ENCODE measurements around the gene FOXP1. TPM values are rescaled to one million over a fixed set of nuclear protein-coding genes. Genes with fewer than 3 reads are reported as not detected.

The FOXP1 gene
- total RNA-seq, 1 donor from 2014 or later = 71.3 TPM

DNA sequence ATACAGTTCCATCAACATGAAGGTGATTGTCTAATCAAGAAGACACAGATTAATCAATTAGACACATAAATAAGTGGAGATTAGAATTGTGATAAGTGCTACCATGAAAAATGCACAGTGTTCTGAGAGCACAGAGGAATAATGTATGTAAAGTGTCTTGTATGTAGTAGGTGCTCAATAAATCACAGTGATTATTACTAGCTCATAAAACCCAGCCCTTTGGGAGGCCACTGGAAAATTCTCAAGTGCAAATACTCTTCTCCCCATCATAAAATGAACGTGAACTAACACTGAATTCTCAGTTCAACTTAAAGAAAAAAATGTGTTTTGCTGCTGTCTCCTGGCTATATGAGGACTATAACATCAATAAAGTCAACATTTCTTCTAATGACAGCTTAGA lies 368.2 kb downstream of the FOXP1 start:
- H3K4me3 Mint-ChIP-seq (ENCODE audit: unreplicated experiment) = no peak overlapping the region
- no peaks in the 10 kb centered on the region for H3K9me3 Mint-ChIP-seq (ENCODE audit: unreplicated experiment)
- peaks cover 6% of the 10 kb centered on the region for H3K4me1 Mint-ChIP-seq (ENCODE audit: unreplicated experiment)
- no peaks in the 10 kb centered on the region for H3K27me3 Mint-ChIP-seq (ENCODE audit: unreplicated experiment)
- no peak for DNase-seq (ENCODE audit: low spot score)
- H3K36me3 Mint-ChIP-seq (ENCODE audit: low read depth, unreplicated experiment) = peaks cover 3% of the 10 kb centered on the region
- TF ChIP-seq, protein P1, sequence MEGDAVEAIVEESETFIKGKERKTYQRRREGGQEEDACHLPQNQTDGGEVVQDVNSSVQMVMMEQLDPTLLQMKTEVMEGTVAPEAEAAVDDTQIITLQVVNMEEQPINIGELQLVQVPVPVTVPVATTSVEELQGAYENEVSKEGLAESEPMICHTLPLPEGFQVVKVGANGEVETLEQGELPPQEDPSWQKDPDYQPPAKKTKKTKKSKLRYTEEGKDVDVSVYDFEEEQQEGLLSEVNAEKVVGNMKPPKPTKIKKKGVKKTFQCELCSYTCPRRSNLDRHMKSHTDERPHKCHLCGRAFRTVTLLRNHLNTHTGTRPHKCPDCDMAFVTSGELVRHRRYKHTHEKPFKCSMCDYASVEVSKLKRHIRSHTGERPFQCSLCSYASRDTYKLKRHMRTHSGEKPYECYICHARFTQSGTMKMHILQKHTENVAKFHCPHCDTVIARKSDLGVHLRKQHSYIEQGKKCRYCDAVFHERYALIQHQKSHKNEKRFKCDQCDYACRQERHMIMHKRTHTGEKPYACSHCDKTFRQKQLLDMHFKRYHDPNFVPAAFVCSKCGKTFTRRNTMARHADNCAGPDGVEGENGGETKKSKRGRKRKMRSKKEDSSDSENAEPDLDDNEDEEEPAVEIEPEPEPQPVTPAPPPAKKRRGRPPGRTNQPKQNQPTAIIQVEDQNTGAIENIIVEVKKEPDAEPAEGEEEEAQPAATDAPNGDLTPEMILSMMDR (IDR thresholded peaks at IDR 0.05; ENCODE audit: unreplicated experiment) = no peak
- no peak overlapping the region for H3K27ac Mint-ChIP-seq (ENCODE audit: unreplicated experiment)

DNA sequence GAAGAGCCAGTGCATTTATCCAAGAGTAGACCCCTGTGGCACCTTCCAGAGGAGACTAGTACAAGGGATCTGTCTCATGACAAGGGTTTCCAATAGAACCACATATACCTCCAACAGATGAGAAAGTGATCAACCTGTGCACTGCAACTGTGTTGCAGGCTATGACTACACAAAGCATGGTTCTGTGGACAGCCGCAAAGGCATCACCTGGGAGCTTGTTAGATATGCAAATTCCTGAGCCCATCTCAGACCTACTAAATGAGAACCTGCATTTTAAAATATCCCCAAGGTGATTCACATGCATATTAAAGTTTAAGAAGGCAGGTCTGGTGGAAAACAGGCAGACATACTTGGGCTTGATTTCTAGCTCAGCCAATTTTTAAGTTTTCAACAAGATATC lies 368.7 kb downstream of the FOXP1 start:
- no peak for DNase-seq (ENCODE audit: low spot score)
- Mint-ChIP-seq H3K4me1 (ENCODE audit: unreplicated experiment) (peaks cover 9% of the 10 kb centered on the region), H3K27ac (ENCODE audit: unreplicated experiment) (no peak overlapping the region), H3K9me3 (ENCODE audit: unreplicated experiment) (no peaks in the 10 kb centered on the region), H3K4me3 (ENCODE audit: unreplicated experiment) (no peak overlapping the region), H3K36me3 (ENCODE audit: low read depth, unreplicated experiment) (peaks cover 3% of the 10 kb centered on the region), H3K27me3 (ENCODE audit: unreplicated experiment) (no peaks in the 10 kb centered on the region)
- TF ChIP-seq, protein P1 (IDR thresholded peaks at IDR 0.05; ENCODE audit: unreplicated experiment) = no peak

DNA sequence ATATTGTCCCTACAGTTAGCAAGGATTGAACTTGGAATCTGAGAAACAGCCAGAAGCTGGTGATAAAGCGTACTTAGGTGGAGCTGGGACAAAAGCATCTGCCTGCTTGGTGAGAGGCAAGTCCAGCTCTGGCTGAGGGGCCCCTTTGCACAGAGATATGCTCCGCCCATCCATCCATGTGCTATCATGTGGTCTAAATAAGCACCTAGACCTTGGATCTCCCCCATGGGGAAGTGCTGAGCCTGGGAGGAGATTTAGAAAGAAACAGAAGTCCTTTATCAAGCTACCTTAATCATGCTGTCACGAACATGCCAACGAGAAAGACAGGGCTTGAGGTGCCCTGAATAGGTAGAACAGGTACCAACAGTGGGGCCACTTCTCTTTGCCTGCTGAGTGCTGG lies 369.5 kb downstream of the FOXP1 start:
- Mint-ChIP-seq H3K4me1 (ENCODE audit: unreplicated experiment) (peaks cover 9% of the 10 kb centered on the region), H3K27me3 (ENCODE audit: unreplicated experiment) (no peaks in the 10 kb centered on the region), H3K4me3 (ENCODE audit: unreplicated experiment) (no peak overlapping the region), H3K9me3 (ENCODE audit: unreplicated experiment) (no peaks in the 10 kb centered on the region), H3K27ac (ENCODE audit: unreplicated experiment) (no peak overlapping the region), H3K36me3 (ENCODE audit: low read depth, unreplicated experiment) (peaks cover 3% of the 10 kb centered on the region)
- TF ChIP-seq, protein P1 (IDR thresholded peaks at IDR 0.05; ENCODE audit: unreplicated experiment) = no peak
- no peak for DNase-seq (ENCODE audit: low spot score)

DNA sequence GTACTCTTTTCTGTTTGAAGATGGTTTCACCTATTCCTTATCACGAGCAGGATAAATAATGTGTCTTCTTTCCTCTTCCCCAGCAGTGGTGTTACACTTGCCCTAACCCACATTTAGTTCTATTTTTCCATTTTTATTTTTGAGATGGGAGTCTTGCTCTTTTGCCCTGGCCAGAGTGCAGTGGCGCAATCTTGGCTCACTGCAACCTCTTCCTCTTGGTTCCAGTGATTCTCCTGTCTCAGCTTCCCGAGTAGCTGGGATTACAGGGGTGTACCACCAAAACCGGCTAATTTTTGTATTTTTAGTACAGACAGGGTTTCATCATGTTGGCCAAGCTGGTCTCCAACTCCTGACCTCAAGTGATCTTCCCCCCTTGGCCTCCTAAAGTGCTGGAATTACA lies 372.4 kb downstream of the FOXP1 start:
- no peaks in the 10 kb centered on the region for H3K36me3 Mint-ChIP-seq (ENCODE audit: low read depth, unreplicated experiment)
- H3K27me3 Mint-ChIP-seq (ENCODE audit: unreplicated experiment) = no peaks in the 10 kb centered on the region
- peaks cover 8% of the 10 kb centered on the region for H3K4me1 Mint-ChIP-seq (ENCODE audit: unreplicated experiment)
- no peak overlapping the region for H3K4me3 Mint-ChIP-seq (ENCODE audit: unreplicated experiment)
- no peak overlapping the region for H3K27ac Mint-ChIP-seq (ENCODE audit: unreplicated experiment)
- no peak for DNase-seq (ENCODE audit: low spot score)
- no peaks in the 10 kb centered on the region for H3K9me3 Mint-ChIP-seq (ENCODE audit: unreplicated experiment)
- TF ChIP-seq, protein P1 (IDR thresholded peaks at IDR 0.05; ENCODE audit: unreplicated experiment) = no peak

DNA sequence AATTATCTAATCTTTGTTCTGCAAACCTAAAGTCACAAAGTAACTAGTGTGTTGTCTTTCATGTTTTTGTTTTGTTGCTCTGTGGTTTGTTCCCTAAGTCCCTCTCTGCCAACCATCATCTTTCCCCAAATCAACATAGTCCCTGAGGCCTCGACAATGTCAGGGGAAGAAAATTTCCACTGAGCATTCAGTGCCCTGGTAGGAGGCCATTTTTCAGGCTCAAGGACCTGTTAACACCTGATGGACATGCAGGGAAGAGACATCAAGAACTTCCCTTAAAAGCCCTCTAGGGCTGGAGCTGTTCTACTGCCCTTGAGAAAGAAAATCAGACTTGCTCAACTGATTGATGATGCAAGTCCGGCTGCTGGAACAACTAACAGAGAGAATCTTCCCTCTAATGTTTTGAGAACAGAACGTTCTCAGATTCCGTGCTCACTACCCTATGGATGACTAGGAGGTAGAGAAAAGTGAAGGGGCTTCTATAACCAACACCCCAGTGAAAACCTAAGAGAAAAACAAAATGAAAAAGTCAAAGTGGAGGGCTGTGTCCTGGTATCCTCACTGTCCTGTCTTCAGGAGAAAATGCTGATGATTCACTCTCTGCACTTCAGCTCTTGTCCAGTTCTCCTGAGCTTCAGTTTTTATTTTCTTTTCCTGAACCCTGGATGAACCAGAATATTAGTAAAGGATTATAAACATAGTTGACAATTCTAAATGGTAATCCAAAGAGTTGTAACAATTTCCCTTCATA lies 373.1 kb downstream of the FOXP1 start:
- Mint-ChIP-seq H3K4me3 (ENCODE audit: unreplicated experiment) (no peak overlapping the region), H3K27me3 (ENCODE audit: unreplicated experiment) (no peaks in the 10 kb centered on the region), H3K9me3 (ENCODE audit: unreplicated experiment) (no peaks in the 10 kb centered on the region), H3K27ac (ENCODE audit: unreplicated experiment) (no peak overlapping the region), H3K36me3 (ENCODE audit: low read depth, unreplicated experiment) (no peaks in the 10 kb centered on the region), H3K4me1 (ENCODE audit: unreplicated experiment) (peaks cover 8% of the 10 kb centered on the region)
- no peak for DNase-seq (ENCODE audit: low spot score)
- TF ChIP-seq, protein P1 (IDR thresholded peaks at IDR 0.05; ENCODE audit: unreplicated experiment) = no peak
